ENCODE data around the gene EGR4. TPM values are rescaled to one million over a fixed set of nuclear protein-coding genes. Genes with fewer than 3 reads are reported as not detected.

Gene EGR4
- total and polyA plus RNA-seq, 2 donors (not counting 1 experiment from before 2014, with no cell fraction given), result 0.30 to 2.7 TPM

DNA sequence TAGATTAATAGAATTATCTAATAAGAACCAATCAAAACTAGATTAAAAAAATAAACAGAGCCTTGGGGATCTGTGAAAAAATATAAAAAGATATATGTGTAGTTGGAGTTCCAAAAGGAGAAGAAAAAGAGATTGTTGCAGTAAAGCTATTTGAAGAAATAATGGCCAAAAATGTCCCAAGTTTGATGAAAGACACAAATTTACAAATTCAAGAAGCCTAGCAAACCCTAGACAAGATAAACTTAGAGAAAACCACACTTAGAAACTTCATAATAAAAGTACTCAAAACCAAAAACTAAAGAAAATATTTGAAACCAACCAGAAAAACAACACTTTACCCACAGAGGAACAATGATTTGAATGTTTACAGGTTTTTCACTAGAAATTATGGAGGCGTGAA, 41.3 kb upstream of the EGR4 start:
- CTCF ChIA-PET, result no interaction called here
- POLR2A ChIA-PET, result no interaction called here

DNA sequence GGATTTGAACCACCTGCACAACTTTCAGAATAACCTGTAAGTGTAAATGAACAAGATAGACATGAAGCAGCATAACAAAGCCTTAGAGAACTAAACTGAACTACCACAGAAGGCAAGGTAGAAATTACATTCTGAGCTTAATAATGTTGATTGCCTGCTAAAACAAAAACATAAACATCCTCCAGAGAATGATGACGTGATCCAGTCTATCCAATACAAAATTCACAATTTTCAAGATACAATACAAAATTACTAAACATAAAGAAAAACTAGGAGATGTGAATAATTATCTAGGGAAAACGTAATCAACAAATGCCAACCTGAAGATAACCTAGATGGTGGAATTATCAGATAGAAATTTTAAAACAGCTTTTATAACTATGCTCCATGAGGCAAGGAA, 40.7 kb upstream of the EGR4 start:
- Histone ChIP-seq H3K9me3 (ENCODE audit: control extremely low read depth in 1 of 3, control insufficient read depth in 2 of 3, insufficient read depth in 1 of 3, low read length in 2 of 3) (peaks cover 3 to 10% (median 3%) of the 10 kb centered on the region in 3 donors), H3K4me2 (replicated peaks; ENCODE audit: low read depth, low read length, poor library complexity, severe bottlenecking) (no peak overlapping the region), H3K36me3 (replicated peaks in 1 of 2; ENCODE audit: control extremely low read depth in 1 of 2, control insufficient read depth in 1 of 2, extremely low read depth in 1 of 2, insufficient read depth in 2 of 2, low read length in 1 of 2) (no peaks in the 10 kb centered on the region), H2AFZ (ENCODE audit: insufficient read depth, low read depth, low read length, poor library complexity, severe bottlenecking) (no peak overlapping the region), H4K20me1 (ENCODE audit: control insufficient read depth, insufficient read depth, low read length, poor library complexity, severe bottlenecking) (no peaks in the 10 kb centered on the region), H3K4me1 (ENCODE audit: control insufficient read depth in 2 of 2, insufficient read depth in 2 of 2, low read length in 2 of 2) (peaks cover 6 to 10% of the 10 kb centered on the region in 2 donors), H3K27me3 (replicated peaks in 1 of 4; ENCODE audit: control extremely low read depth in 1 of 4, control insufficient read depth in 3 of 4, insufficient read depth in 4 of 4, low read length in 3 of 4) (peaks cover 0 to 5% (median 2%) of the 10 kb centered on the region in 4 experiments), H3K79me2 (ENCODE audit: control insufficient read depth, insufficient read depth, low read length) (no peaks in the 10 kb centered on the region), H3K9ac (ENCODE audit: low read length) (no peak overlapping the region), H3K27ac (ENCODE audit: low read length in 2 of 2) (no peak overlapping the region), H3K4me3 (ENCODE audit: control extremely low read depth in 1 of 5, extremely low read depth in 1 of 5, insufficient read depth in 1 of 5, low read depth in 2 of 5, low read length in 4 of 5) (no peak overlapping the region)
- H3K27ac Mint-ChIP-seq, result no peak overlapping the region
- DNase-seq (no peak), ATAC-seq (ENCODE audit: low read depth) (no peak)
- no peak overlapping the region for H3K4me3 Mint-ChIP-seq
- H3K9me3 Mint-ChIP-seq (ENCODE audit: insufficient read depth), result no peaks in the 10 kb centered on the region
- intact Hi-C loops (cut with micrococcal nuclease), result no loop called here
- H3K27me3 Mint-ChIP-seq, result peaks cover 14% of the 10 kb centered on the region
- POLR2A ChIA-PET, result no interaction called here
- WGBS (ENCODE audit: insufficient coverage), result no CpG with 5 or more reads among the region's 2 CpGs
- H3K4me1 Mint-ChIP-seq, result peaks cover 6% of the 10 kb centered on the region
- CTCF ChIA-PET, result no interaction called here
- TF ChIP-seq, protein P1, sequence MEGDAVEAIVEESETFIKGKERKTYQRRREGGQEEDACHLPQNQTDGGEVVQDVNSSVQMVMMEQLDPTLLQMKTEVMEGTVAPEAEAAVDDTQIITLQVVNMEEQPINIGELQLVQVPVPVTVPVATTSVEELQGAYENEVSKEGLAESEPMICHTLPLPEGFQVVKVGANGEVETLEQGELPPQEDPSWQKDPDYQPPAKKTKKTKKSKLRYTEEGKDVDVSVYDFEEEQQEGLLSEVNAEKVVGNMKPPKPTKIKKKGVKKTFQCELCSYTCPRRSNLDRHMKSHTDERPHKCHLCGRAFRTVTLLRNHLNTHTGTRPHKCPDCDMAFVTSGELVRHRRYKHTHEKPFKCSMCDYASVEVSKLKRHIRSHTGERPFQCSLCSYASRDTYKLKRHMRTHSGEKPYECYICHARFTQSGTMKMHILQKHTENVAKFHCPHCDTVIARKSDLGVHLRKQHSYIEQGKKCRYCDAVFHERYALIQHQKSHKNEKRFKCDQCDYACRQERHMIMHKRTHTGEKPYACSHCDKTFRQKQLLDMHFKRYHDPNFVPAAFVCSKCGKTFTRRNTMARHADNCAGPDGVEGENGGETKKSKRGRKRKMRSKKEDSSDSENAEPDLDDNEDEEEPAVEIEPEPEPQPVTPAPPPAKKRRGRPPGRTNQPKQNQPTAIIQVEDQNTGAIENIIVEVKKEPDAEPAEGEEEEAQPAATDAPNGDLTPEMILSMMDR (IDR thresholded peaks at IDR 0.05), result no peak
- no peak for TF ChIP-seq EZH2 (IDR thresholded peaks at IDR 0.05; ENCODE audit: borderline replicate concordance, insufficient read depth, low read depth, low read length, poor library complexity, severe bottlenecking)

More for the DNA sequence above, 41.3 kb upstream of the EGR4 start:
- peaks cover 6 to 10% of the 10 kb centered on the region in 2 donors for H3K4me1 ChIP-seq (ENCODE audit: control insufficient read depth in 2 of 2, insufficient read depth in 2 of 2, low read length in 2 of 2)
- TF ChIP-seq, protein P1 (IDR thresholded peaks at IDR 0.05), result no peak
- TF ChIP-seq EZH2 (IDR thresholded peaks at IDR 0.05; ENCODE audit: borderline replicate concordance, insufficient read depth, low read depth, low read length, poor library complexity, severe bottlenecking), result no peak
- intact Hi-C loops (cut with micrococcal nuclease), result no loop called here
- no peak overlapping the region for H2AFZ ChIP-seq (ENCODE audit: insufficient read depth, low read depth, low read length, poor library complexity, severe bottlenecking)
- no peak overlapping the region for H3K4me2 ChIP-seq (replicated peaks; ENCODE audit: low read depth, low read length, poor library complexity, severe bottlenecking)
- no peaks in the 10 kb centered on the region for H3K36me3 ChIP-seq (replicated peaks in 1 of 2; ENCODE audit: control extremely low read depth in 1 of 2, control insufficient read depth in 1 of 2, extremely low read depth in 1 of 2, insufficient read depth in 2 of 2, low read length in 1 of 2)
- no CpG with 5 or more reads among the region's 1 CpG for WGBS (ENCODE audit: insufficient coverage)
- Mint-ChIP-seq H3K27me3 (peaks cover 8% of the 10 kb centered on the region), H3K4me3 (no peak overlapping the region), H3K4me1 (peaks cover 6% of the 10 kb centered on the region), H3K9me3 (ENCODE audit: insufficient read depth) (no peaks in the 10 kb centered on the region), H3K27ac (no peak overlapping the region)
- H3K79me2 ChIP-seq (ENCODE audit: control insufficient read depth, insufficient read depth, low read length), result no peaks in the 10 kb centered on the region
- DNase-seq (no peak), ATAC-seq (ENCODE audit: low read depth) (no peak)
- peaks cover 0 to 5% (median under 1%) of the 10 kb centered on the region in 4 experiments for H3K27me3 ChIP-seq (replicated peaks in 1 of 4; ENCODE audit: control extremely low read depth in 1 of 4, control insufficient read depth in 3 of 4, insufficient read depth in 4 of 4, low read length in 3 of 4)
- no peaks in the 10 kb centered on the region for H4K20me1 ChIP-seq (ENCODE audit: control insufficient read depth, insufficient read depth, low read length, poor library complexity, severe bottlenecking)
- no peak overlapping the region for H3K9ac ChIP-seq (ENCODE audit: low read length)
- peaks cover 3 to 10% (median 3%) of the 10 kb centered on the region in 3 donors for H3K9me3 ChIP-seq (ENCODE audit: control extremely low read depth in 1 of 3, control insufficient read depth in 2 of 3, insufficient read depth in 1 of 3, low read length in 2 of 3)
- no peak overlapping the region for H3K27ac ChIP-seq (ENCODE audit: low read length in 2 of 2)
- no peak overlapping the region for H3K4me3 ChIP-seq (ENCODE audit: control extremely low read depth in 1 of 5, extremely low read depth in 1 of 5, insufficient read depth in 1 of 5, low read depth in 2 of 5, low read length in 4 of 5)

All from B cell (primary cell).